ENCODE data around the gene CLDN7.

DNA sequence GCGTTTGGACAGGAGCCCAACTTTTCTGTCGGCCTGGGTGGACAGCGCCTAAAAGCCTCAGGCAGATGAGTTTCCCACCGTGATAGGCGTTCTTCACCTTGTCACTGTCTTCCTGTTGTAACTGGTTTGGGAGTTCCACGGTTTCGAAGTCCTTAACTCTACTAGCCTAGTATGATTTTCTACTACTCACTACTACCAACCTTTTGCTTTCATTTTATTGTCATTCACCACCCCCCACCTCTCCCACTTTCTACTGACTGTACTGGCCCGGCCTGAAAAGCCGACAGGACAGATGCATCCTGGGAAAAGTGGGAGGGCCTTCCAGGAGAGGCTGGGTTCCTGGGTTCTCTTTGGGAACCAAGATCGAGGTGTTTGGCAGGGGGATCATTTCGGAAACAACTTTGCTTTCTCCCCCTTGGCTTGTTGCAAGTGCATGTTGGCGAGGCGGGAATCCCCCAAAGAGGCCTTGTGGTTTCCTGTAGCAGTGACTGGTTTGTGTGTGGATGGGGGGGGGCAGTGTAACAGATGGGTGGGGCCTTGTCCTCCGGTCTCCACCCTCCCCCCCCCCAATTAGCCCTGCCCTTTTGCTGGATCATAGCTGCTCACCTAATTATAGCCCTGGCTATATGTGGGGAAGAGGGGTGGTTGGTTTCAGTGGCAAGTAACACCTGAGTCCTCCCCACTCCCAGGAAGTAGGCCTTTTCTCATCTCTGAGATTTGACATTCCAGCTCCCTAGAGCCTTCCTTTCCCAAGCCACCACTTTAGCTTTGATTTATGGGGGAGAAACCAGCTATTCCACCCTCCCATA, 46.6 kb upstream of the CLDN7 start:
- TF ChIP-seq, protein P1, sequence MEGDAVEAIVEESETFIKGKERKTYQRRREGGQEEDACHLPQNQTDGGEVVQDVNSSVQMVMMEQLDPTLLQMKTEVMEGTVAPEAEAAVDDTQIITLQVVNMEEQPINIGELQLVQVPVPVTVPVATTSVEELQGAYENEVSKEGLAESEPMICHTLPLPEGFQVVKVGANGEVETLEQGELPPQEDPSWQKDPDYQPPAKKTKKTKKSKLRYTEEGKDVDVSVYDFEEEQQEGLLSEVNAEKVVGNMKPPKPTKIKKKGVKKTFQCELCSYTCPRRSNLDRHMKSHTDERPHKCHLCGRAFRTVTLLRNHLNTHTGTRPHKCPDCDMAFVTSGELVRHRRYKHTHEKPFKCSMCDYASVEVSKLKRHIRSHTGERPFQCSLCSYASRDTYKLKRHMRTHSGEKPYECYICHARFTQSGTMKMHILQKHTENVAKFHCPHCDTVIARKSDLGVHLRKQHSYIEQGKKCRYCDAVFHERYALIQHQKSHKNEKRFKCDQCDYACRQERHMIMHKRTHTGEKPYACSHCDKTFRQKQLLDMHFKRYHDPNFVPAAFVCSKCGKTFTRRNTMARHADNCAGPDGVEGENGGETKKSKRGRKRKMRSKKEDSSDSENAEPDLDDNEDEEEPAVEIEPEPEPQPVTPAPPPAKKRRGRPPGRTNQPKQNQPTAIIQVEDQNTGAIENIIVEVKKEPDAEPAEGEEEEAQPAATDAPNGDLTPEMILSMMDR (IDR thresholded peaks at IDR 0.05): no peak
- TF ChIP-seq POLR2A (IDR thresholded peaks at IDR 0.05): peak; percentile 11 to 77

Data from adrenal gland (tissue), 5 donors.